HEK293T (cell line): ENCODE data around the gene ST8SIA2.

Experiments used
- CTCF ChIA-PET: fragments of 350-600 bp; formaldehyde crosslinking; extraction: SDS; loops from one replicate; lab custom pipeline; 2021; ENCODE audit warnings: antibody characterized with exemption, inconsistent platforms; lab: Yijun Ruan, JAX
- POLR2A ChIA-PET: fragments of 350-600 bp; formaldehyde crosslinking; extraction: SDS; loops from one replicate; lab custom pipeline; 2020; ENCODE audit warnings: antibody characterized with exemption, inconsistent platforms; lab: Yijun Ruan, JAX
- DNase-seq: peaks from one replicate; pipeline ENCODE4 v3.0.0; 2012; ENCODE audit warnings: mixed read lengths; ENCODE audit errors: extremely low spot score
- ARNT ChIP-seq: fragments of 450-650 bp; IDR thresholded peaks from 2 replicates; pipeline ENCODE4 v1.6.1; 2017; ENCODE audit warnings: mild to moderate bottlenecking
- BHLHE40 ChIP-seq: fragments of 450-650 bp; IDR thresholded peaks from 2 replicates; pipeline ENCODE4 v1.6.1; 2016; ENCODE audit warnings: mild to moderate bottlenecking, moderate library complexity, borderline replicate concordance
- CTBP1 ChIP-seq: fragments of 450-650 bp; IDR thresholded peaks from 2 replicates; pipeline ENCODE4 v1.6.1; 2016; ENCODE audit warnings: borderline replicate concordance
- ELF4 ChIP-seq: fragments of 450-650 bp; IDR thresholded peaks from 2 replicates; pipeline ENCODE4 v1.6.1; 2017; ENCODE audit warnings: antibody characterized with exemption
- FOXA1 ChIP-seq: fragments of 450-650 bp; IDR thresholded peaks from 2 replicates; pipeline ENCODE4 v1.6.1; 2016; ENCODE audit warnings: mild to moderate bottlenecking
- FOXK2 ChIP-seq: fragments of 450-650 bp; IDR thresholded peaks from 2 replicates; pipeline ENCODE4 v1.6.1; 2016; ENCODE audit warnings: mild to moderate bottlenecking
- FOXM1 ChIP-seq: fragments of 450-650 bp; IDR thresholded peaks from 2 replicates; pipeline ENCODE4 v1.6.1; 2017; ENCODE audit warnings: mild to moderate bottlenecking, borderline replicate concordance
- HDGF ChIP-seq: fragments of 450-650 bp; IDR thresholded peaks from 2 replicates; pipeline ENCODE4 v1.6.1; 2017; ENCODE audit warnings: antibody characterized with exemption, borderline replicate concordance
- L3MBTL2 ChIP-seq: fragments of 450-650 bp; conservative IDR thresholded peaks from 2 replicates; pipeline ENCODE4 v1.6.1; 2016; ENCODE audit warnings: mild to moderate bottlenecking
- LEF1 ChIP-seq: fragments of 450-650 bp; IDR thresholded peaks from 2 replicates; pipeline ENCODE4 v1.6.1; 2017; ENCODE audit warnings: mild to moderate bottlenecking, borderline replicate concordance
- NFRKB ChIP-seq: fragments of 450-650 bp; IDR thresholded peaks from 2 replicates; pipeline ENCODE4 v1.6.1; 2016; ENCODE audit warnings: mild to moderate bottlenecking, moderate library complexity
- PKNOX1 ChIP-seq: fragments of 450-650 bp; IDR thresholded peaks from 2 replicates; pipeline ENCODE4 v1.6.1; 2016
- SP1 ChIP-seq: fragments of 450-650 bp; IDR thresholded peaks from 2 replicates; pipeline ENCODE4 v1.6.1; 2017
- SUZ12 ChIP-seq: fragments of 450-650 bp; IDR thresholded peaks from 2 replicates; pipeline ENCODE4 v1.6.1; 2016; ENCODE audit warnings: mild to moderate bottlenecking
- TARDBP ChIP-seq: fragments of 450-650 bp; IDR thresholded peaks from 2 replicates; pipeline ENCODE4 v1.6.1; 2016
- ZNF384 ChIP-seq: fragments of 450-650 bp; IDR thresholded peaks from 2 replicates; pipeline ENCODE4 v1.6.1; 2016

ST8SIA2 gene

GRCh38 chr15:92400980-92401787 lies 7.5 kb downstream of the ST8SIA2 start:
- ChIA-PET CTCF (interaction anchor here (0.5 to 2.2 kb wide), 3 partner anchors 10 to 296 kb away, joined by 3 to 9 read pairs (median 3); no protein-coding TSS in a partner anchor), POLR2A (interaction anchor here (2.1 kb wide), 1 partner anchor 8 kb away, joined by 5 read pairs; the partner anchor contains the start of gene ST8SIA2)
- DNase-seq: no peak
- TF ChIP-seq L3MBTL2 (no peak), HDGF (no peak), BHLHE40 (no peak), CTBP1 (no peak), FOXA1 (no peak), SUZ12 (no peak), NFRKB (no peak), PKNOX1 (no peak)

GRCh38 chr15:92402751-92403150 lies 9.1 kb downstream of the ST8SIA2 start:
- CTCF ChIA-PET: no interaction called here
- POLR2A ChIA-PET: interaction anchor here (2.1 kb wide), 1 partner anchor 9 kb away, joined by 5 read pairs; the partner anchor contains the start of gene ST8SIA2
- TF ChIP-seq HDGF (no peak), SUZ12 (no peak), FOXK2 (no peak)
- no peak for DNase-seq

- POLR2A ChIA-PET: no interaction called here
- DNase-seq: no peak
- CTCF ChIA-PET: interaction anchor here (0.6 kb wide), 1 partner anchor 9 kb away, joined by 3 read pairs; no protein-coding TSS in a partner anchor
- TF ChIP-seq L3MBTL2: no peak
- no peak for TF ChIP-seq FOXK2
- TF ChIP-seq ELF4: no peak
- TF ChIP-seq HDGF: no peak
- TF ChIP-seq FOXM1: no peak
- TF ChIP-seq FOXA1: no peak
- no peak for TF ChIP-seq ZNF384
- no peak for TF ChIP-seq SP1
- TF ChIP-seq PKNOX1: no peak
- TF ChIP-seq CTBP1: no peak
- no peak for TF ChIP-seq BHLHE40
- TF ChIP-seq LEF1: no peak
- no peak for TF ChIP-seq TARDBP
- TF ChIP-seq SUZ12: no peak
- no peak for TF ChIP-seq NFRKB
- no peak for TF ChIP-seq ARNT
Observed at GRCh38 chr15:92405942-92406341, 12.3 kb downstream of the ST8SIA2 start.

GRCh38 chr15:92407321-92407720 lies 13.6 kb downstream of the ST8SIA2 start:
- CTCF ChIA-PET: no interaction called here
- POLR2A ChIA-PET: no interaction called here
- TF ChIP-seq TARDBP (no peak), FOXK2 (no peak), FOXA1 (no peak), CTBP1 (no peak), ZNF384 (no peak), NFRKB (no peak), HDGF (no peak), PKNOX1 (no peak), SP1 (no peak), L3MBTL2 (no peak)
- no peak for DNase-seq

- CTCF ChIA-PET: no interaction called here
- TF ChIP-seq FOXA1 (no peak), PKNOX1 (no peak), LEF1 (no peak), L3MBTL2 (no peak), HDGF (no peak), ARNT (no peak), FOXM1 (no peak), SUZ12 (no peak), ZNF384 (no peak)
- no peak for DNase-seq
- POLR2A ChIA-PET: no interaction called here
Observed at GRCh38 chr15:92407916-92408315, 14.2 kb downstream of the ST8SIA2 start.

- DNase-seq: no peak
- POLR2A ChIA-PET: no interaction called here
- CTCF ChIA-PET: no interaction called here
- TF ChIP-seq SP1 (no peak), L3MBTL2 (no peak), SUZ12 (no peak)
Observed at GRCh38 chr15:92409006-92409405, 15.3 kb downstream of the ST8SIA2 start.
